GM19023 (cell line): Measurements from ENCODE around the gene FAM107B.
"Not testable (repeated sequence)": the region's sequence is repeated elsewhere in the genome, so short reads cannot be mapped to it uniquely, and the experiment has no call there.

Source experiments
- ATAC-seq: cut with Tn5 transposase; IDR thresholded peaks from one replicate; pipeline ENCODE4 v1.9.1; 2021; ENCODE audit warnings: mild to moderate bottlenecking, moderate library complexity; ENCODE audit not compliant: unreplicated experiment

FAM107B gene

GRCh38 chr10:14639637-14640036 lies 135.1 kb downstream of the FAM107B start:
- no peak for ATAC-seq

GRCh38 chr10:14635043-14635710 lies 139.5 kb downstream of the FAM107B start:
- ATAC-seq: no peak

- ATAC-seq: not testable (repeated sequence)
These were observed 140.1 kb downstream of the FAM107B start for GRCh38 chr10:14634572-14634971.

- ATAC-seq: no peak
These were observed 148.8 kb downstream of the FAM107B start for GRCh38 chr10:14625765-14626525.

- ATAC-seq: no peak
These were observed 149.5 kb downstream of the FAM107B start for GRCh38 chr10:14625192-14625631.

GRCh38 chr10:14624600-14624999 lies 150.1 kb downstream of the FAM107B start:
- ATAC-seq: no peak

- no peak for ATAC-seq
These were observed 150.8 kb downstream of the FAM107B start for GRCh38 chr10:14623931-14624330.

- no peak for ATAC-seq
These were observed 153.7 kb downstream of the FAM107B start for GRCh38 chr10:14621037-14621436.

GRCh38 chr10:14618674-14619073 lies 156.0 kb downstream of the FAM107B start:
- no peak for ATAC-seq

- no peak for ATAC-seq
These were observed 156.8 kb downstream of the FAM107B start for GRCh38 chr10:14617852-14618251.

- ATAC-seq: no peak
These were observed 157.6 kb downstream of the FAM107B start for GRCh38 chr10:14616955-14617730.

- no peak for ATAC-seq
These were observed 158.2 kb downstream of the FAM107B start for GRCh38 chr10:14616465-14616864.

- no peak for ATAC-seq
These were observed 161.1 kb downstream of the FAM107B start for GRCh38 chr10:14613588-14613920.

- ATAC-seq: no peak
These were observed 161.7 kb downstream of the FAM107B start for GRCh38 chr10:14612873-14613587.

- ATAC-seq: no peak
These were observed 162.6 kb downstream of the FAM107B start for GRCh38 chr10:14611968-14612693.

GRCh38 chr10:14609178-14609577 lies 165.5 kb downstream of the FAM107B start:
- ATAC-seq: no peak

- ATAC-seq: peak; percentile 28
These were observed 166.2 kb downstream of the FAM107B start for GRCh38 chr10:14608381-14609001.

GRCh38 chr10:14606633-14607032 lies 168.1 kb downstream of the FAM107B start:
- ATAC-seq: no peak

GRCh38 chr10:14605231-14605925 lies 169.3 kb downstream of the FAM107B start:
- peak; percentile 39 for ATAC-seq
